Natural killer cell (primary cell): ENCODE measurements around the gene ZGPAT. TPM values are rescaled to one million over a fixed set of nuclear protein-coding genes. Genes with fewer than 3 reads are reported as not detected.
A peak's percentile ranks its signal among the peaks of the same experiment; 100 is the strongest.

Source experiments
- ATAC-seq, 3 donors: fragments of 150-1000 bp in 2 of 3; fragments of 200-7000 bp in 1 of 3; cut with Tn5 transposase; 1 replicate in 1 of 3; 2 replicates in 2 of 3; pipeline ENCODE4 v1.10.0; 2021; ENCODE audit warnings: mild to moderate bottlenecking in 2 of 3, moderate library complexity in 2 of 3
- DNase-seq, 2 donors: peaks; one replicate each; pipeline versions ENCODE4 v3.0.0 to v3.0.0-alpha.2; 2013 to 2021; ENCODE audit warnings: mixed read lengths in 1 of 2
- H3K27ac ChIP-seq: one replicate; pipeline ENCODE4 v1.5.1; 2013; ENCODE audit warnings: mild to moderate bottlenecking, low read length
- H3K27me3 ChIP-seq: one replicate; pipeline ENCODE4 v1.6.1; 2013; ENCODE audit warnings: low read length; ENCODE audit not compliant: control insufficient read depth, insufficient read depth
- H3K36me3 ChIP-seq: one replicate; pipeline ENCODE4 v1.6.1; 2013; ENCODE audit warnings: low read length; ENCODE audit not compliant: control insufficient read depth, insufficient read depth
- H3K4me1 ChIP-seq: one replicate; pipeline ENCODE4 v1.6.1; 2013; ENCODE audit warnings: low read length; ENCODE audit not compliant: control insufficient read depth, insufficient read depth
- H3K4me3 ChIP-seq: one replicate; pipeline ENCODE4 v1.5.1; 2013; ENCODE audit warnings: low read length
- H3K9me3 ChIP-seq: one replicate; pipeline ENCODE4 v1.6.1; 2013; ENCODE audit warnings: low read length; ENCODE audit not compliant: control insufficient read depth, insufficient read depth
- H3K27ac Mint-ChIP-seq, 2 donors: one replicate each; pipeline ENCODE4 v1.8.0; 2022; ENCODE audit warnings: mild to moderate bottlenecking in 2 of 2, mixed read lengths in 2 of 2, moderate library complexity in 1 of 2
- H3K27me3 Mint-ChIP-seq, 2 donors: one replicate each; pipeline ENCODE4 v1.8.0; 2022; ENCODE audit warnings: low read depth in 2 of 2, mixed read lengths in 2 of 2
- H3K36me3 Mint-ChIP-seq: one replicate; pipeline ENCODE4 v1.8.0; 2022; ENCODE audit warnings: mixed read lengths
- H3K4me1 Mint-ChIP-seq, 2 donors: one replicate each; pipeline ENCODE4 v1.8.0; 2022; ENCODE audit warnings: mixed read lengths in 2 of 2
- H3K4me3 Mint-ChIP-seq: one replicate; pipeline ENCODE4 v1.8.0; 2022; ENCODE audit warnings: mild to moderate bottlenecking, moderate library complexity, mixed read lengths
- H3K9me3 Mint-ChIP-seq, 2 donors: one replicate each; pipeline ENCODE4 v1.8.0; 2022; ENCODE audit warnings: mixed read lengths in 2 of 2
- WGBS: methylation state at CpG from one replicate; pipeline ENCODE4 v1.1.7; 2013; ENCODE audit warnings: missing lambda C conversion rate; ENCODE audit not compliant: insufficient coverage; 5-methylcytosine and 5-hydroxymethylcytosine counted together
- intact Hi-C: fragments of 100-400 bp; cut with micrococcal nuclease; formaldehyde crosslinking; loops from one replicate; pipeline ENCODE4 v1.14.2; 2022
- total RNA-seq, 4 donors: library from RNA; stranded (reverse); fragments of 120-200 nt in 1 of 4; gene quantifications; one replicate each; pipeline versions ENCODE4 v1.2.3 to v1.2.4, GENCODE V29; 2013 to 2022
- TF ChIP-seq, protein P1 (sequence below): fragments of 200-600 bp; IDR thresholded peaks from one replicate; pipeline ENCODE4 v1.8.0; 2022; ENCODE audit warnings: antibody characterized with exemption

Gene ZGPAT
- total RNA-seq, 3 donors from 2014 or later (not counting 1 experiment from before 2014, with no cell fraction given) = 39.3 to 47.7 (median 46.1) TPM

DNA sequence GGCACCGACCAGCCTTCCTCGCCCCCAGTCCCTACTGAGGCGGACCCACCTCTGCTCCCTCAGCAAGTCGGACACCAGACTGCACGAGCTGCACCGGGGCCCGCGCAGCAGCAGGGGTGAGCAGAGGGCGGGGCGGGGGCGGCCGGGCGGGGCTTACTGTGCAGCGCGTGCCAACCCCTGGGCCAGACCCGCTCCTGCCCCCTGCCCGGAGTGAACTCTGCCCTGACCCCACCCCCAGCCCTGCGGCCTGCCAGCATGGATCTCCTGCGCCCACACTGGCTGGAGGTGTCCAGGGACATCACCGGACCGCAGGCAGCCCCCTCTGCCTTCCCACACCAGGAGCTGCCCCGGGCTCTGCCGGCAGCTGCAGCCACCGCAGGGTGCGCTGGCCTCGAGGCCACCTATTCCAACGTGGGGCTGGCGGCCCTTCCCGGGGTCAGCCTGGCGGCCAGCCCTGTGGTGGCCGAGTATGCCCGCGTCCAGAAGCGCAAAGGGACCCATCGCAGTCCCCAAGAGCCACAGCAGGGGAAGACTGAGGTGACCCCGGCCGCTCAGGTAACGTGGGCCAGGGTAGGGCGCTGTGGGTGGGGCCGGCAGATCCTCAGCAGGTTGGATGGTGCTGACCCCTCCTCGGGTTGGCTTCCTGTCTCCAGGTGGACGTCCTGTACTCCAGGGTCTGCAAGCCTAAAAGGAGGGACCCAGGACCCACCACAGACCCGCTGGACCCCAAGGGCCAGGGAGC, 30.3 kb downstream of the ZGPAT start:
- Histone ChIP-seq H3K27ac (peak overlapping the region; percentile 38), H3K36me3 (peaks cover 35% of the 10 kb centered on the region), H3K9me3 (no peaks in the 10 kb centered on the region), H3K27me3 (no peaks in the 10 kb centered on the region), H3K4me3 (peak overlapping the region; percentile 62), H3K4me1 (peaks cover 61% of the 10 kb centered on the region)
- no peaks in the 10 kb centered on the region for H3K36me3 Mint-ChIP-seq
- DNase-seq = peak in 1 of 2 donors; percentile 66
- H3K27ac Mint-ChIP-seq = peak overlapping the region in 1 of 2 donors; percentile 40
- TF ChIP-seq, protein P1, sequence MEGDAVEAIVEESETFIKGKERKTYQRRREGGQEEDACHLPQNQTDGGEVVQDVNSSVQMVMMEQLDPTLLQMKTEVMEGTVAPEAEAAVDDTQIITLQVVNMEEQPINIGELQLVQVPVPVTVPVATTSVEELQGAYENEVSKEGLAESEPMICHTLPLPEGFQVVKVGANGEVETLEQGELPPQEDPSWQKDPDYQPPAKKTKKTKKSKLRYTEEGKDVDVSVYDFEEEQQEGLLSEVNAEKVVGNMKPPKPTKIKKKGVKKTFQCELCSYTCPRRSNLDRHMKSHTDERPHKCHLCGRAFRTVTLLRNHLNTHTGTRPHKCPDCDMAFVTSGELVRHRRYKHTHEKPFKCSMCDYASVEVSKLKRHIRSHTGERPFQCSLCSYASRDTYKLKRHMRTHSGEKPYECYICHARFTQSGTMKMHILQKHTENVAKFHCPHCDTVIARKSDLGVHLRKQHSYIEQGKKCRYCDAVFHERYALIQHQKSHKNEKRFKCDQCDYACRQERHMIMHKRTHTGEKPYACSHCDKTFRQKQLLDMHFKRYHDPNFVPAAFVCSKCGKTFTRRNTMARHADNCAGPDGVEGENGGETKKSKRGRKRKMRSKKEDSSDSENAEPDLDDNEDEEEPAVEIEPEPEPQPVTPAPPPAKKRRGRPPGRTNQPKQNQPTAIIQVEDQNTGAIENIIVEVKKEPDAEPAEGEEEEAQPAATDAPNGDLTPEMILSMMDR = no peak
- peak overlapping the region; percentile 89 for H3K4me3 Mint-ChIP-seq
- no peaks in the 10 kb centered on the region for H3K27me3 Mint-ChIP-seq
- H3K9me3 Mint-ChIP-seq = no peaks in the 10 kb centered on the region
- 17% methylated on average over 43 of the region's 43 CpGs for WGBS
- peak; percentile 10 to 18 (median 11) for ATAC-seq
- intact Hi-C loops = loop anchor here (10.0 kb wide), 1 partner anchor 103 kb away; no protein-coding TSS in a partner anchor
- H3K4me1 Mint-ChIP-seq = peaks cover 21 to 46% of the 10 kb centered on the region in 2 donors

DNA sequence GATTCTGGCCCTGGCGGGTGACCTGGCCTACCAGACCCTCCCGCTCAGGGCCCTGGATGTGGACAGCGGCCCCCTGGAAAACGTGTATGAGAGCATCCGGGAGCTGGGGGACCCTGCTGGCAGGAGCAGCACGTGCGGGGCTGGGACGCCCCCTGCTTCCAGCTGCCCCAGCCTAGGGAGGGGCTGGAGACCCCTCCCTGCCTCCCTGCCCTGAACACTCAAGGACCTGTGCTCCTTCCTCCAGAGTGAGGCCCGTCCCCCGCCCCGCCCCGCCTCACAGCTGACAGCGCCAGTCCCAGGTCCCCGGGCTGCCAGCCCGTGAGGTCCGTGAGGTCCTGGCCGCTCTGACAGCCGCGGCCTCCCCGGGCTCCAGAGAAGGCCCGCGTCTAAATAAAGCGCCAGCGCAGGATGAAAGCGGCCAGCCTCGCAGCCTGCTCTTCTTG, 30.9 kb downstream of the ZGPAT start:
- ATAC-seq (no peak), DNase-seq (peak in 1 of 2 donors; percentile 67)
- Mint-ChIP-seq H3K27ac (peak overlapping the region in 1 of 2 donors; percentile 40), H3K4me3 (peak overlapping the region; percentile 89), H3K4me1 (peaks cover 18 to 42% of the 10 kb centered on the region in 2 donors), H3K27me3 (no peaks in the 10 kb centered on the region), H3K9me3 (no peaks in the 10 kb centered on the region), H3K36me3 (no peaks in the 10 kb centered on the region)
- TF ChIP-seq, protein P1 = no peak
- H3K9me3 ChIP-seq = no peaks in the 10 kb centered on the region
- peaks cover 61% of the 10 kb centered on the region for H3K4me1 ChIP-seq
- intact Hi-C loops = loop anchor here (10.0 kb wide), 1 partner anchor 104 kb away; no protein-coding TSS in a partner anchor
- H3K27ac ChIP-seq = peak overlapping the region; percentile 36
- H3K27me3 ChIP-seq = no peaks in the 10 kb centered on the region
- H3K36me3 ChIP-seq = peaks cover 29% of the 10 kb centered on the region
- peak overlapping the region; percentile 62 for H3K4me3 ChIP-seq
- 41% methylated on average over 26 of the region's 26 CpGs for WGBS

DNA sequence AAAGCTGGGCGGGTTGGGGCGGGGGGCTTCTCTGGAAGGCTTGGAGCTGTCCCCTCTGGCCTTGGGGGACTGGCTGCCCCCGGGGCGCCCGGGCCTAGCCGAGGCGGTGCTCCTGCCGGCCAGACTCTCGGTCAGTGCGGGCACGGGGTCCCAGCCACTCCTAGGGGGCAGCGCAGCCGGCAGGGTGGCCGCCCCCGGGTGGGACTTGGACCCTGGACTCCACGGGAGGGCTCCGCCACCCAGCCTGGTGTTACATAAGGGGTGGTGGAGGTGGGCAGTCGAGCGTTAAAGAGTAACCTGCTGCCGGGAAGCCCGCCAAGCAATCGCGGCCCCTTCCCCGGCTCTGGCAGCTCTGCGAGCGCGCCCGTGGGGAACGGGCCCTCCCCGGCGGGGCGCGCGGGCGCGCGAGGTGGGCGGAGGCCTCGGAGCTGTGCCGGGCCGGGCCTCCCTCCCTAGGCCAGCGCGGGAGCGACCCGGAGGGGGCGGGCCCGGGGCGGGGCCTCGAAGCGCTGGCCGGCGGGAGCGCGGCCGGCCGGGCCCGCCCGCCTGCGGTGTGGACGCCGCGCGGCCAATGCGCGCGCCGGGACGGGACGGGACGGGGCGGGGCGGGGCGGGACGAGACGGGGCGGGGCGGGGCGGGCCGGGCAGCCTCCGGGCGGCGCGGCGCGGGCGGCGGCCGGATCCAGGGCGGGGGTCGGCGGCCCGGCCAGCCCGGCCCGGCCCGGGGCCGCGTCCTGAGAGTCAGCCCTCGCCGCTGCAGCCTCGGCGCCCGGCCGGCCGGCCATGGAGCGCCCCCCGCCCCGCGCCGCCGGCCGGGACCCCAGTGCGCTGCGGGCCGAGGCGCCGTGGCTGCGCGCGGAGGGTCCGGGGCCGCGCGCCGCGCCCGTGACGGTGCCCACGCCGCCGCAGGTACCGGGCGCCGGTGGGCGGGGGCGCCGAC, 31.6 kb downstream of the ZGPAT start, which contains the start of gene SLC2A4RG:
TSS of gene SLC2A4RG (plus strand) at position 647 of the 940 bp plus-strand sequence. CDS start at position 784, 137 bp downstream.
- H3K4me3 ChIP-seq = peak within 1 kb of the TSS; percentile 62
- peak within 1 kb of the TSS; percentile 36 for H3K27ac ChIP-seq
- peaks cover 61% of the 10 kb centered on the region for H3K4me1 ChIP-seq
- TF ChIP-seq, protein P1 = no peak
- H3K9me3 ChIP-seq = no peaks in the 10 kb centered on the region
- ATAC-seq (peak; percentile 33 to 66 (median 58)), DNase-seq (peak; percentile 53 to 86)
- 2% methylated on average over 136 of the region's 136 CpGs for WGBS
- Mint-ChIP-seq H3K27ac (peak within 1 kb of the TSS in 1 of 2 donors; percentile 40), H3K4me3 (peak within 1 kb of the TSS; percentile 89), H3K27me3 (no peaks in the 10 kb centered on the region), H3K4me1 (peaks cover 14 to 37% of the 10 kb centered on the region in 2 donors), H3K36me3 (no peaks in the 10 kb centered on the region), H3K9me3 (no peaks in the 10 kb centered on the region)
- H3K27me3 ChIP-seq = no peaks in the 10 kb centered on the region
- peaks cover 24% of the 10 kb centered on the region for H3K36me3 ChIP-seq
- intact Hi-C loops = loop anchor here (5.0 to 10.0 kb wide), 2 partner anchors 32 to 105 kb away; partner anchors contain the start of genes ARFRP1 and ZGPAT
